Hematopoietic multipotent progenitor cell (in vitro differentiated cells): ENCODE measurements around the gene HEPN1. TPM values are rescaled to one million over a fixed set of nuclear protein-coding genes. Genes with fewer than 3 reads are reported as not detected.

Experiments used
- total RNA-seq: library from RNA; depleted of rRNA; stranded (reverse); fragments of >200 nt; gene quantifications from one replicate; pipeline ENCODE4 v1.2.3, GENCODE V29; 2012

The HEPN1 gene
- total RNA-seq, 1 donor: not detected

Other genes with a start within 250 kb of the HEPN1 start
- gene SIAE, start 245.5 kb upstream of the HEPN1 start, total RNA-seq: 11.0 TPM
- gene SPA17, start 245.3 kb upstream of the HEPN1 start, total RNA-seq: 0.27 TPM
- 5.1 TPM for gene NRGN, start 179.3 kb upstream of the HEPN1 start, total RNA-seq
- gene VSIG2, start 167.0 kb upstream of the HEPN1 start, total RNA-seq: 0.27 TPM
- gene ESAM, start 157.0 kb upstream of the HEPN1 start, total RNA-seq: 5.4 TPM
- gene MSANTD2, start 118.8 kb upstream of the HEPN1 start, total RNA-seq: 4.0 TPM
- gene ROBO3, start 53.8 kb upstream of the HEPN1 start, total RNA-seq: 40.9 TPM
- 93.7 TPM for gene ROBO4, start 21.4 kb upstream of the HEPN1 start, total RNA-seq
- not detected for gene HEPACAM, start 16.8 kb downstream of the HEPN1 start, total RNA-seq
- 0.54 TPM for gene CCDC15, start 35.0 kb downstream of the HEPN1 start, total RNA-seq
- 0.27 TPM for gene SLC37A2, start 144.1 kb downstream of the HEPN1 start, total RNA-seq
- 38.2 TPM for gene TMEM218, start 192.4 kb downstream of the HEPN1 start, total RNA-seq
- not detected for gene PKNOX2, start 245.5 kb downstream of the HEPN1 start, total RNA-seq